ENCODE measurements around the gene CLCN1. TPM values are rescaled to one million over a fixed set of nuclear protein-coding genes. Genes with fewer than 3 reads are reported as not detected.

CLCN1 gene
- polyA plus RNA-seq (2013, experiment 1 of 2) = 0.03 TPM
- 0.01 TPM for polyA plus RNA-seq (2013, experiment 2 of 2)

DNA sequence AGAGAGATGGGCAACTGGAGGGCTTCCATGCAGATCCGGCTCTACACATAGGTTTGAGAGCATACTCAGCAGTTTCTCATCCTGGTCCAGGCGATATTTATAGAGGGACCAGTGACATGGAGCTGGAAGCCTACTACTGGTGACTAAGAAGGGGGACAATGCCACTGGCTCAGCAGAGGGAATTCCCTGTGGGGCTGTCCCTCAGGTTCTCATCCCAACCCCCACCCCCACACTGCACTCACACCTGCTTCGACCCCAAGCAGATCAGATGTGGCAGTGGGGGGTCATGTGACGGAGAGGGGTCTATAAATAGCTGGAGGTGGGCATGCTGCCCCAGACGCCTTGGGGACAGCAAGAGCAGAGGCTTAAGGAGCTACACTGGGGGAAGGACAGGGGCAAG, at the start of gene CLCN1:
TSS of gene CLCN1 (plus strand) at position 336 of the 400 bp plus-strand sequence. CDS start 102 bp downstream, outside the sequence.
- Histone ChIP-seq H3K4me1 (ENCODE audit: control insufficient read depth, insufficient read depth, low read depth, low read length) (peaks cover 3% of the 10 kb centered on the region), H3K14ac (ENCODE audit: low read length in 2 of 2) (no peak within 1 kb of the TSS), H2BK12ac (ENCODE audit: low read length in 2 of 2) (peak within 1 kb of the TSS in 1 of 2 experiments; percentile 12), H3K9ac (ENCODE audit: low read length) (no peak within 1 kb of the TSS), H3K4me2 (ENCODE audit: low read length, poor library complexity, severe bottlenecking) (no peak within 1 kb of the TSS), H3K79me1 (replicated peaks; ENCODE audit: low read length, poor library complexity, severe bottlenecking) (no peaks in the 10 kb centered on the region), H4K8ac (ENCODE audit: low read length) (no peak within 1 kb of the TSS), H2BK5ac (ENCODE audit: low read depth, low read length, poor library complexity, severe bottlenecking) (no peak within 1 kb of the TSS), H3K4me3 (ENCODE audit: insufficient read depth in 1 of 2, low read depth in 1 of 2, low read length in 2 of 2) (no peak within 1 kb of the TSS), H2AFZ (ENCODE audit: low read depth, low read length) (no peak within 1 kb of the TSS), H2AK5ac (ENCODE audit: low read length, severe bottlenecking) (no peak within 1 kb of the TSS), H2BK15ac (ENCODE audit: low read depth, poor library complexity, severe bottlenecking) (no peak within 1 kb of the TSS), H4K91ac (ENCODE audit: low read length) (no peak within 1 kb of the TSS), H3K27ac (ENCODE audit: low read length, poor library complexity, severe bottlenecking) (no peak within 1 kb of the TSS), H3K4ac (ENCODE audit: low read depth in 1 of 2, low read length in 2 of 2) (no peak within 1 kb of the TSS), H2BK120ac (ENCODE audit: low read depth, low read length) (no peak within 1 kb of the TSS), H3K23ac (ENCODE audit: low read length in 2 of 2) (no peak within 1 kb of the TSS), H3K18ac (ENCODE audit: low read depth in 1 of 2, low read length in 2 of 2) (peak within 1 kb of the TSS in 1 of 2 experiments; percentile 1), H3K36me3 (ENCODE audit: control insufficient read depth in 1 of 2, insufficient read depth in 2 of 2, low read depth in 1 of 2, low read length in 2 of 2) (no peaks in the 10 kb centered on the region), H3K9me3 (ENCODE audit: control insufficient read depth, low read length) (no peaks in the 10 kb centered on the region), H3K27me3 (ENCODE audit: control insufficient read depth in 1 of 2, insufficient read depth in 1 of 2, low read length in 2 of 2) (no peaks in the 10 kb centered on the region)
- DNase-seq = no peak
- WGBS = 83% methylated on average over 3 of the region's 5 CpGs

DNA sequence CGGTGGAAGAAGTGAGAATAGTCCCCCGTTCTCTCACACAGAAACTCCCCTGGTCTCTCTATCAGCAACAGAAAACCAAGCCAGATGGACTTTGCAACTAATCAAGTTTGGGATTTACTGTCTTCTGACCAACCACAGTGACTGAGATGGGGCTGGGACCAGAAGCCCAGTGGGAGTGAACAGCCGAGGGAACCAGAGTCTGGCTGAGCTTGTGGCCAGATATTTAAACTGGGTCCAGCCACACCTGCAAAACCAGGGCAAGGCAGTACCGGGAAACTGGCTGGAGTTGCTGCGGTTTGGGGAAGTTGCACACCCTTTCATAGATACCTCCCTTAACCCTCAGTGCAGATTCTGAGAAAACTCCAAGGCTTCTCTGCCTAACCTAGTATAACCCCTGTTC, 46.7 kb upstream of the CLCN1 start:
- H3K4me3 ChIP-seq (ENCODE audit: insufficient read depth in 1 of 2, low read depth in 1 of 2, low read length in 2 of 2) = no peak overlapping the region
- H3K18ac ChIP-seq (ENCODE audit: low read depth in 1 of 2, low read length in 2 of 2) = no peak overlapping the region
- H2AK5ac ChIP-seq (ENCODE audit: low read length, severe bottlenecking) = no peak overlapping the region
- no peaks in the 10 kb centered on the region for H3K9me3 ChIP-seq (ENCODE audit: control insufficient read depth, low read length)
- no peaks in the 10 kb centered on the region for H3K27me3 ChIP-seq (ENCODE audit: control insufficient read depth in 1 of 2, insufficient read depth in 1 of 2, low read length in 2 of 2)
- no peak overlapping the region for H4K8ac ChIP-seq (ENCODE audit: low read length)
- no peak overlapping the region for H3K23ac ChIP-seq (ENCODE audit: low read length in 2 of 2)
- H3K79me1 ChIP-seq (replicated peaks; ENCODE audit: low read length, poor library complexity, severe bottlenecking) = peaks cover 14% of the 10 kb centered on the region
- no peak overlapping the region for H2BK5ac ChIP-seq (ENCODE audit: low read depth, low read length, poor library complexity, severe bottlenecking)
- H3K4ac ChIP-seq (ENCODE audit: low read depth in 1 of 2, low read length in 2 of 2) = no peak overlapping the region
- WGBS = 88% methylated on average over 5 of the region's 5 CpGs
- no peak overlapping the region for H4K91ac ChIP-seq (ENCODE audit: low read length)
- DNase-seq = no peak
- H3K27ac ChIP-seq (ENCODE audit: low read length, poor library complexity, severe bottlenecking) = no peak overlapping the region
- H2BK12ac ChIP-seq (ENCODE audit: low read length in 2 of 2) = no peak overlapping the region
- no peak overlapping the region for H3K14ac ChIP-seq (ENCODE audit: low read length in 2 of 2)
- no peak overlapping the region for H2AFZ ChIP-seq (ENCODE audit: low read depth, low read length)
- no peak overlapping the region for H2BK120ac ChIP-seq (ENCODE audit: low read depth, low read length)
- H2BK15ac ChIP-seq (ENCODE audit: low read depth, poor library complexity, severe bottlenecking) = no peak overlapping the region
- peaks cover 8% of the 10 kb centered on the region for H3K4me1 ChIP-seq (ENCODE audit: control insufficient read depth, insufficient read depth, low read depth, low read length)
- no peak overlapping the region for H3K9ac ChIP-seq (ENCODE audit: low read length)
- peaks cover 22 to 54% of the 10 kb centered on the region in 2 experiments for H3K36me3 ChIP-seq (ENCODE audit: control insufficient read depth in 1 of 2, insufficient read depth in 2 of 2, low read depth in 1 of 2, low read length in 2 of 2)
- no peak overlapping the region for H3K4me2 ChIP-seq (ENCODE audit: low read length, poor library complexity, severe bottlenecking)

DNA sequence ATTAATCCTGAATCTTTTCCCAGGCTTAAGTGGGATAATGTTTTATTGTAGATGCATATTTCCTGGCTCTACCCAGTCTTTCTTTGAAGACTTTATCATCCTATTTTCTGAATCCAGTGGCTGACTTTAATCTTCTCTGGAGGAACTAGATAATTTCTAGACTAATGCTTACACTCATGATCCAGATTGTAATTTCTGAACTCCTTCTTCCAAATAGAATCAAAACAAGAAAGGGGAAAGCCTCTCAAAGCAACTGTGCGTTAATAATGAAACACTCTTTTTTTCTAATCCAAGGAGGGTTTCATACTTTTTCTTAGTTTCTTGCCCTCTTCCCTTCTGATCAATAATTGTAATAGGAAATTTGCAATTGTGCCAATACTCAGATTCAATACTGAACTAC, 44.7 kb upstream of the CLCN1 start:
- Histone ChIP-seq H3K4me1 (ENCODE audit: control insufficient read depth, insufficient read depth, low read depth, low read length) (no peaks in the 10 kb centered on the region), H3K27me3 (ENCODE audit: control insufficient read depth in 1 of 2, insufficient read depth in 1 of 2, low read length in 2 of 2) (no peaks in the 10 kb centered on the region), H3K36me3 (ENCODE audit: control insufficient read depth in 1 of 2, insufficient read depth in 2 of 2, low read depth in 1 of 2, low read length in 2 of 2) (peaks cover 16 to 38% of the 10 kb centered on the region in 2 experiments), H3K4me3 (ENCODE audit: insufficient read depth in 1 of 2, low read depth in 1 of 2, low read length in 2 of 2) (no peak overlapping the region), H2BK15ac (ENCODE audit: low read depth, poor library complexity, severe bottlenecking) (no peak overlapping the region), H3K9ac (ENCODE audit: low read length) (no peak overlapping the region), H3K23ac (ENCODE audit: low read length in 2 of 2) (no peak overlapping the region), H2BK120ac (ENCODE audit: low read depth, low read length) (no peak overlapping the region), H2BK5ac (ENCODE audit: low read depth, low read length, poor library complexity, severe bottlenecking) (no peak overlapping the region), H3K27ac (ENCODE audit: low read length, poor library complexity, severe bottlenecking) (no peak overlapping the region), H3K79me1 (replicated peaks; ENCODE audit: low read length, poor library complexity, severe bottlenecking) (peaks cover 1% of the 10 kb centered on the region), H3K4me2 (ENCODE audit: low read length, poor library complexity, severe bottlenecking) (no peak overlapping the region), H3K18ac (ENCODE audit: low read depth in 1 of 2, low read length in 2 of 2) (no peak overlapping the region), H3K9me3 (ENCODE audit: control insufficient read depth, low read length) (no peaks in the 10 kb centered on the region), H3K14ac (ENCODE audit: low read length in 2 of 2) (no peak overlapping the region), H4K8ac (ENCODE audit: low read length) (no peak overlapping the region), H2AFZ (ENCODE audit: low read depth, low read length) (no peak overlapping the region), H3K4ac (ENCODE audit: low read depth in 1 of 2, low read length in 2 of 2) (no peak overlapping the region), H4K91ac (ENCODE audit: low read length) (no peak overlapping the region), H2AK5ac (ENCODE audit: low read length, severe bottlenecking) (no peak overlapping the region), H2BK12ac (ENCODE audit: low read length in 2 of 2) (no peak overlapping the region)
- no peak for DNase-seq
- 83% methylated on average over 1 of the region's 1 CpG for whole genome bisulfite sequencing

DNA sequence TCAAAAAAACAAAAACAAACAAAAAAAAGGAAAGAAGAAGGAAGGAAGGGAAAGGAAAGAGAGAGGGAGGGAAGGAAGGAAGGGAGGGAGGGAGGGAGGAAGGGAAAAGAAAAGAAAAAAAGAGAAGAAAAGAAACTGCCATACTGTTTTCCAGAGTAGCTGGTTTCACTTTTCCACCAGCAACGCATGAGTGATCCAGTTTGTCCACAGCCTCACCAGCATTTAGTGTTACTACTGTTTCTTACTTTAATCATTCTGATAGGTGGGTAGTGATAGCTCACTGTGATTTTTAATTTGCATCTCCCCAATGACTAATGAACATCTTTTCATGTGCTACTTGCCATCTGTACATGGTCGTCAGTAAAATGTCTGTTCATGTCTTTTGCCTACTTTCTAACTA, 43.0 kb upstream of the CLCN1 start:
- Histone ChIP-seq H4K8ac (ENCODE audit: low read length) (no peak overlapping the region), H3K27me3 (ENCODE audit: control insufficient read depth in 1 of 2, insufficient read depth in 1 of 2, low read length in 2 of 2) (no peaks in the 10 kb centered on the region), H3K4ac (ENCODE audit: low read depth in 1 of 2, low read length in 2 of 2) (no peak overlapping the region), H4K91ac (ENCODE audit: low read length) (no peak overlapping the region), H2BK120ac (ENCODE audit: low read depth, low read length) (no peak overlapping the region), H3K27ac (ENCODE audit: low read length, poor library complexity, severe bottlenecking) (no peak overlapping the region), H2BK12ac (ENCODE audit: low read length in 2 of 2) (no peak overlapping the region), H3K23ac (ENCODE audit: low read length in 2 of 2) (no peak overlapping the region), H3K4me3 (ENCODE audit: insufficient read depth in 1 of 2, low read depth in 1 of 2, low read length in 2 of 2) (no peak overlapping the region), H3K9ac (ENCODE audit: low read length) (no peak overlapping the region), H3K18ac (ENCODE audit: low read depth in 1 of 2, low read length in 2 of 2) (no peak overlapping the region), H3K79me1 (replicated peaks; ENCODE audit: low read length, poor library complexity, severe bottlenecking) (peaks cover under 1% of the 10 kb centered on the region), H3K9me3 (ENCODE audit: control insufficient read depth, low read length) (no peaks in the 10 kb centered on the region), H3K36me3 (ENCODE audit: control insufficient read depth in 1 of 2, insufficient read depth in 2 of 2, low read depth in 1 of 2, low read length in 2 of 2) (peaks cover 15 to 22% of the 10 kb centered on the region in 2 experiments), H2BK5ac (ENCODE audit: low read depth, low read length, poor library complexity, severe bottlenecking) (no peak overlapping the region), H3K14ac (ENCODE audit: low read length in 2 of 2) (no peak overlapping the region), H2BK15ac (ENCODE audit: low read depth, poor library complexity, severe bottlenecking) (no peak overlapping the region), H3K4me1 (ENCODE audit: control insufficient read depth, insufficient read depth, low read depth, low read length) (no peaks in the 10 kb centered on the region), H2AK5ac (ENCODE audit: low read length, severe bottlenecking) (no peak overlapping the region), H2AFZ (ENCODE audit: low read depth, low read length) (no peak overlapping the region), H3K4me2 (ENCODE audit: low read length, poor library complexity, severe bottlenecking) (no peak overlapping the region)
- DNase-seq = no peak
- WGBS = no CpG with 5 or more reads among the region's 2 CpGs

Measured in mesenchymal stem cell (in vitro differentiated cells and primary cell).